DMS153 (cell line): Measurements from ENCODE around the gene CAMP.

Experiments used
- DNase-seq: peaks from one replicate; lab custom pipeline; 2025; lab: John Stamatoyannopoulos, UW

The CAMP gene

GRCh38 chr3:48214225-48214624 lies 9.1 kb upstream of the CAMP start:
- DNase-seq = no peak

- DNase-seq = no peak
Measured at GRCh38 chr3:48215019-48215418, 8.3 kb upstream of the CAMP start.

GRCh38 chr3:48215466-48215865 lies 7.8 kb upstream of the CAMP start:
- no peak for DNase-seq

- DNase-seq = no peak
Measured at GRCh38 chr3:48215876-48216275, 7.4 kb upstream of the CAMP start.

- no peak for DNase-seq
Measured at GRCh38 chr3:48217449-48217848, 5.8 kb upstream of the CAMP start.

GRCh38 chr3:48218537-48218936 lies 4.8 kb upstream of the CAMP start:
- DNase-seq = no peak

GRCh38 chr3:48219543-48219942 lies 3.8 kb upstream of the CAMP start:
- DNase-seq = no peak

GRCh38 chr3:48220746-48221145 lies 2.5 kb upstream of the CAMP start:
- DNase-seq = no peak

GRCh38 chr3:48225587-48225986 lies 2.3 kb downstream of the CAMP start:
- DNase-seq = no peak

GRCh38 chr3:48226939-48227338 lies 3.6 kb downstream of the CAMP start:
- DNase-seq = no peak

- no peak for DNase-seq
Measured at GRCh38 chr3:48232232-48232631, 8.9 kb downstream of the CAMP start.

- DNase-seq = no peak
Measured at GRCh38 chr3:48232734-48233133, 9.4 kb downstream of the CAMP start.

GRCh38 chr3:48233542-48233941 lies 10.2 kb downstream of the CAMP start:
- no peak for DNase-seq

- DNase-seq = no peak
Measured at GRCh38 chr3:48236531-48236930, 13.2 kb downstream of the CAMP start.

- no peak for DNase-seq
Measured at GRCh38 chr3:48238531-48239085, 15.3 kb downstream of the CAMP start.

GRCh38 chr3:48240000-48240963 lies 17.0 kb downstream of the CAMP start:
- no peak for DNase-seq

- no peak for DNase-seq
Measured at GRCh38 chr3:48241796-48242455, 18.6 kb downstream of the CAMP start.

GRCh38 chr3:48243886-48244285 lies 20.6 kb downstream of the CAMP start:
- no peak for DNase-seq

GRCh38 chr3:48244461-48244860 lies 21.2 kb downstream of the CAMP start:
- no peak for DNase-seq

GRCh38 chr3:48245136-48245535 lies 21.8 kb downstream of the CAMP start:
- DNase-seq = no peak

- DNase-seq = no peak
Measured at GRCh38 chr3:48247401-48247811, 24.1 kb downstream of the CAMP start.

GRCh38 chr3:48248095-48248850 lies 25.0 kb downstream of the CAMP start:
- no peak for DNase-seq
